Measurements from ENCODE around the gene TMEM11. TPM values are rescaled to one million over a fixed set of nuclear protein-coding genes. Genes with fewer than 3 reads are reported as not detected.

Gene TMEM11
- total RNA-seq, 1 experiment from 2014 or later, result 23.4 TPM

- no peaks in the 10 kb centered on the region for H3K4me1 ChIP-seq (ENCODE audit: control insufficient read depth, insufficient read depth, low read length)
- CTCF ChIA-PET, result no interaction called here
- DNase-seq (ENCODE audit: low read depth, low spot score), result no peak
- no peak overlapping the region for H3K4me3 ChIP-seq (ENCODE audit: low read depth in 2 of 2, low read length in 2 of 2)
- intact Hi-C loops (cut with micrococcal nuclease; ENCODE audit: unreplicated experiment), result no loop called here
- no peak; the same call in 1 of the 2 replicates for TF ChIP-seq CTCF (IDR thresholded peaks at IDR 0.05)
- TF ChIP-seq TCF7L2 (IDR thresholded peaks at IDR 0.05; ENCODE audit: low read depth, low read length), result no peak
- TF ChIP-seq SIN3A (IDR thresholded peaks at IDR 0.05; ENCODE audit: borderline replicate concordance, insufficient read depth, low read depth, low read length), result no peak
- no peak for TF ChIP-seq POLR2AphosphoS5 (IDR thresholded peaks at IDR 0.05; ENCODE audit: low read depth, low read length)
- no peak for TF ChIP-seq REST (IDR thresholded peaks at IDR 0.05; ENCODE audit: insufficient read depth in 1 of 2, low read depth in 2 of 2, low read length in 1 of 2)
- no peak for ATAC-seq
- no peaks in the 10 kb centered on the region for H3K36me3 ChIP-seq (ENCODE audit: control insufficient read depth, insufficient read depth, low read length)
- no peaks in the 10 kb centered on the region for H3K27me3 ChIP-seq (ENCODE audit: control insufficient read depth, insufficient read depth, low read length)
- no peak overlapping the region for H3K27ac ChIP-seq (ENCODE audit: low read length)
- POLR2A ChIA-PET, result no interaction called here
- no peaks in the 10 kb centered on the region for H3K9me3 ChIP-seq (ENCODE audit: control insufficient read depth, insufficient read depth, low read depth, low read length)
- in situ Hi-C loops (cut with HindIII; ENCODE audit: low pct_unique_long_range_greater_than_20kb, low sequenced_read_pairs), result no loop called here
- BruUV-seq (replicated peaks), result no TSS peak
These were observed 27.6 kb upstream of the TMEM11 start for GRCh38 chr17:21241564-21241963.

GRCh38 chr17:21240369-21241055 is 26.6 kb upstream of the TMEM11 start:
- no peak for ATAC-seq
- Histone ChIP-seq H3K9me3 (ENCODE audit: control insufficient read depth, insufficient read depth, low read depth, low read length) (no peaks in the 10 kb centered on the region), H3K27ac (ENCODE audit: low read length) (no peak overlapping the region), H3K36me3 (ENCODE audit: control insufficient read depth, insufficient read depth, low read length) (no peaks in the 10 kb centered on the region), H3K27me3 (ENCODE audit: control insufficient read depth, insufficient read depth, low read length) (no peaks in the 10 kb centered on the region), H3K4me1 (ENCODE audit: control insufficient read depth, insufficient read depth, low read length) (no peaks in the 10 kb centered on the region), H3K4me3 (ENCODE audit: low read depth in 2 of 2, low read length in 2 of 2) (no peak overlapping the region)
- TF ChIP-seq SIN3A (IDR thresholded peaks at IDR 0.05; ENCODE audit: borderline replicate concordance, insufficient read depth, low read depth, low read length) (no peak), TCF7L2 (IDR thresholded peaks at IDR 0.05; ENCODE audit: low read depth, low read length) (no peak), CTCF (IDR thresholded peaks at IDR 0.05) (no peak), REST (IDR thresholded peaks at IDR 0.05; ENCODE audit: insufficient read depth in 1 of 2, low read depth in 2 of 2, low read length in 1 of 2) (no peak)
- intact Hi-C loops (cut with micrococcal nuclease; ENCODE audit: unreplicated experiment), result no loop called here
- CTCF ChIA-PET, result interaction anchor here (0.6 kb wide), 1 partner anchor 11 kb away, joined by 4 read pairs; no protein-coding TSS in a partner anchor
- no peak for DNase-seq (ENCODE audit: low read depth, low spot score)
- BruUV-seq (replicated peaks), result no TSS peak
- POLR2A ChIA-PET, result no interaction called here
- in situ Hi-C loops (cut with HindIII; ENCODE audit: low pct_unique_long_range_greater_than_20kb, low sequenced_read_pairs), result no loop called here
